SIG-M5 treated with dmso at 0.1 percent for 504 hours (cell line): ENCODE results near the gene ACAP1.

Experiments
- DNase-seq: peaks from one replicate; lab custom pipeline; 2025; ENCODE audit not compliant: unreplicated experiment; lab: John Stamatoyannopoulos, UW

The ACAP1 gene

DNA sequence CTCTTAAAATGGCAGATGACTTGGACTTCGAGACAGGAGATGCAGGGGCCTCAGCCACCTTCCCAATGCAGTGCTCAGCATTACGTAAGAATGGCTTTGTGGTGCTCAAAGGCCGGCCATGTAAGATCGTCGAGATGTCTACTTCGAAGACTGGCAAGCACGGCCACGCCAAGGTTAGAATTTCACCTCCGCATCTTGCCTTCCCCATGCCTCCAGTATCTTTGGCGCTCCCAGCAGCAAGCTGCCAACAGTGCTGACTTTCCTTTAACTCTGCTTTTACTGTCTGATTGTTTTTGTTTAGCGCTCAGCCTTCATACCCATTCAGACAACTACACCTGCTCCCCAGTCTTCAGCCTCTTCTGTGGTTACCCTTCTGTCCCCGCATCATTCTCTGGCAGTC is 26.7 kb upstream of the ACAP1 start:
- no peak for DNase-seq

GRCh38 chr17:7311110-7311705 is 25.1 kb upstream of the ACAP1 start:
- DNase-seq, result no peak

- no peak for DNase-seq
Observed at GRCh38 chr17:7312432-7313087, 23.8 kb upstream of the ACAP1 start.

DNA sequence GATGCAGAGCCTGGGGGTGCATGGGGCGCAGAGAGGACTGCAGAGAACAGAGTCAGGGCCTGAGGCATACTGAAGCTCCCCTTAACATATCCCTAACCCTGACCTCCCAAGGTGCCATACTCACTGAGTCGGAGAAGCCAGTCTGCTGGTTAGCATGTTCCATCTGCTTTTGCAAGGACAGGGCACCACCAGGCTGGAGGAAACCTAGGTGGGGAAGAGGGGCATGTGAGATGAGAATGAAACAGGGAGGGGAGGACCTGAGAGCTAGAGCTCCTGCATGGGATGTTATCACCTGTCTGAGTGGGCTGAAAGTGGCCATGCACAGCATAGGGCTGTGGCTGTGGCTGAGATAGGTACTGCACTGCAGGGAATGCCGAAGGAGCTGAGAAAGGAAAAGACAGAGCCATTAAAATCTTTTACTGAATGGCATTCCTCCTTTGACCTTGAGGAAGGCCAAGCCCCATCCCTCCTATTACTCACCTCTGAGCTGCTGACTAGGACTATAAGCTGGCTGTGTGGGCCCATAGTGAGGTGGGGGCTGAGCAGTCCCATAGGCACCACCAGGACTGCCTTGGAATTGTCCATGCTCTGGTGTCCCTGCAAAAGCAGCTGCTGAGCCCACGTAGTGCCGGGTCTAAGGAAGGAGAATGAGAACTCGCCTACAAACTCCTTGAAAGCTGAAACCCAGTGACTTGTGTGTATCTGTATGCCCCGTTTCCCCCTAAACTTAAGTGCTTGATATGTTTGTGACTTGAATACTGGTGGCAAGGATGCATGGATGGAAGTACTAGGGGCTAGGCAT is 23.0 kb upstream of the ACAP1 start:
- no peak for DNase-seq

GRCh38 chr17:7313890-7314718 is 22.2 kb upstream of the ACAP1 start:
- no peak for DNase-seq

- peak; percentile 71 for DNase-seq
Observed at GRCh38 chr17:7314719-7315569, 21.4 kb upstream of the ACAP1 start, which contains the start of gene GPS2. Gene GPS2, minus strand, starts transcription at chr17:7315360. Its CDS starts 308 bp downstream, at chr17:7315052.

- DNase-seq, result no peak
Observed at GRCh38 chr17:7315570-7316235, 20.6 kb upstream of the ACAP1 start.

DNA sequence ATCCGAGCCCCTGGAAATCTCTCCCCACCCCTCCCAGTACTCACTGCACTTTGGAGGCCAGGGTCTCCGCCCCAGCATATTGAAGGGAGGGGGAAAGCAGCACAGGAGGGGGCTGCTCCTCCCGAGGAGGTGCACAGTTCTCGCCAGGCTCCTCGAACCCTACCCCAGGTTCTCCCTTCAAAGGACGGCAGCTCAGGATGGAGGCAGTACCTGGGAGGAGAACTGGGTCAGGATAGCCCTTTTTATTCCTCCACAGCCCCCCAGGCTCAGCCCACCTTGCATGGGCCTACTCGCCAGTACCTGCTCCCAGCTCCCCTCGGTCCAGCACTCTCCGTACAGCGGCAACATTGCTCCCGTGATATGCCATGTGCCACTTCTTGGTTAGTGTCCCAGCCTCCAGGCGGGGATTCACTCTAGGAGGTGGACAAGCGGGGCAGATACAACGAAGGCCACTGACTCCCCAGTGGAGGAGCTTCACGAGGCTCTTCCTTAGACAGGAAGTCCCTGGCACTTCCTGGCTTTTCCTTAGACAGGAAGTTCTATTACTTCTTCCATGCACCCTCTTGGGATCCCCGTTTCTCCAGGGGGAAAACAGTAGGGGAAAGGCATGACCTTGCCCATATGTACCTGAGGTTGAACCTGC is 19.0 kb upstream of the ACAP1 start:
- no peak for DNase-seq

DNA sequence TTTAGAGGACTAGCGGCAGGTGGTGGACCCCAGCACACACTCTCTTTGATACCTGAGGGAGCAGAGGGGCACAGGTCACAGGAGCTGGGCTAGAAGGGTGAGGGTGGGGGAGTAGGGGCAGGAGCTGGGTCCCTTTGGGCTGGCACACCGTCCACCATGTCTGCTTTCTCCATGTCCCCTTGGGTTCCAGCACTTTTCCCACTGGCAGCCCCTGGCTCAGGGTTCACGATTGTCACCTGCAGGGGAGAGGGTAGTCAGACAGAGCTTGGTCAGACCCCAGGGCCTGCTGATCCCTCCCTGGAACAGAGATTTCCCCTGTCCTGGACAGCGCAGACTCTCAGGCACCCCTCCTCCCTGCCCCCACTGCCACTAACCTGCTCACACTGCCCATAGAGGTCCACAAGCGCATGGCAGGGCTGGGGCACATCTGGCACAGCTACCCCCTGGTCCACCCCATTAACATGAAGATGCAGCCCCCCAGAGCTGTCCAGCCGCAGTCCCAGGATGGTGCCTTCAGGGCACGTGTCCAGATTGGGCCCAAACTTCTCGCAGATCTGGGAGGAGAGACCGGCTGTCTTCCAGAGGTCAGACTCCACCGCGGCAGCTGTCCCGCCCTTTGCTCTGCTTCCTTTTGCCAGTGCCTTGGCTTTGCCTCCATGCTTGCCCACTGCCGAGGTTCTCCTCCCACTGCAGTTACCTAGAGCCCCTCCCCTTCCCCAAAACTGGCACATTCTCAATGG is 18.0 kb upstream of the ACAP1 start:
- DNase-seq, result no peak

DNA sequence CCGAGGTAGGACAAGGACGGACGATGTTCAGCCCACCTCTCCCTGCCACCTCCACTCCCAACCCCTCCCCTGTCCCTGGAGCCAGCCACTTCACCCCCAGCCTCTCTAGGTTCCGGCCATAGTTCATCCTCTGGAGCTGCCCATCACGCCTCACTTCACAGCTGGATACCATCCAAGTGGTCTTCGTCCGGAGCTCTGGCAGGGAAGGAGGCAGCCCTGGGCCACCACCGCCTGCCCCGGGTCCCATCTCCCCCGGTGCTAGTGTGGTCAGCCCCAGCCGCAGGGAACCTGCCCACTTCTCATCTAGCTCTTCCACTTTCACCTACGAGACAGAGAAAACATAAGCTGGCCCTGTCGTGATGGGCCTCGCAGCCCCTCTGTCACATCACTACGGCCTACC is 14.9 kb upstream of the ACAP1 start:
- no peak for DNase-seq

- DNase-seq, result no peak
Observed at GRCh38 chr17:7322520-7323194, 13.7 kb upstream of the ACAP1 start.

GRCh38 chr17:7323731-7324437 is 12.4 kb upstream of the ACAP1 start:
- no peak for DNase-seq

DNA sequence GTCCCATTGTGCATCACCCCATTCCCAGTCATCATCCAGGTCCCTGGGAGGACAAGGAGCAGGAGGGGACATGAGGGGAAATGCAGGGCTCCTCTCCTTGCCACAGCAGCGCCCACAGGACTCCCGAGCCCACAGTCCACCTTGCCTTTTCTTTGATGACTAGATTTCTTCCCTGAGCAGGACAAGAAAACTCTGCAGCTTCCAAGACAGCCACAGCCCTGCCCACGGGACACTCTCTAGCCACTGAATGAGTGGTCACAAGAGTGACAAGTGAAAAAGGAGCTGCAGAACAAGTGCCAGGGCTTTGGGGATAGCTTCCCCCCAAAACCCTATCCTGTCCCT is 11.9 kb upstream of the ACAP1 start:
- DNase-seq, result no peak

- DNase-seq, result no peak
Observed at GRCh38 chr17:7325031-7325528, 11.2 kb upstream of the ACAP1 start.

DNA sequence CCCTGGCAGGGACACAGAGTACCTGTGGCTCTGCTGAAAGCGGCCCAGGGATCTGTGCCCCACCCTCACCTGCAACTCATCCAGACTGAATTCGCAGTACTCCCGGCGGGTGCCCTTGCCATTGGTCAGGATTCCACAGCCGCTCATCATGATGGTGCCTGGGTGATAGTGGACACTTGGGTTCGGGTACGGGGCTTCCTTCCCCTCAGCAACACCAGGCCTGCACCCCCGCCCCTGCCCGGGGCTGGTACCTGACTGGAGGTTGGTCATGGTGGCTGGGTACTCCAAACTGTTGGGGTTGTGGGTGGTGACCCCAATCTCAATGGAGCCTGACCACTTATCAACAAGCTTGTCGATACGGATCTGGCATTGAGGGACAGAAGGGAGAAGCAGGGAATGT is 10.1 kb upstream of the ACAP1 start:
- no peak for DNase-seq

- DNase-seq, result no peak
Observed at GRCh38 chr17:7327056-7327455, 9.3 kb upstream of the ACAP1 start.

DNA sequence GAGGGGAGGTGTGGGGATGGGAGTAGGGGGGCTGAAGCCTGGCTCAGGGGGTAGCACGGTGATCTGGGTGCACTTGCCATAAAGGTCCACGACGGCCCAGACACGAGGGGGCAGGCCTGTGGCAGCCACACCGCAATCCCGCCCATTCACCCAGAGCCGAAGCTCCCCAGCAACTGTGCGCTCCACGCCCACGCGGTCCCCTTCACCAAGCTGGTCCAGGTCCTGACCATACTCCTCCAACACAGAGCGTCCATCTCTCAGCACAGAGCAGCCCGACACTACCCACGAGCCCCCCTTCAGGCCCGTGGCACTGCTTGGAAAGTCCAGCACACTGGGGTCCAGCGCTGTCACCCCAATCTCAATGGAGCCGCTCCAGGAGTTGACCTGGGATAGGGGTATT is 8.8 kb upstream of the ACAP1 start:
- DNase-seq, result no peak
